GM19099 (cell line): ENCODE data around the gene SF3B2.
A peak's percentile ranks its signal among the peaks of the same experiment; 100 is the strongest.

Experiments
- POLR2A ChIP-seq: IDR thresholded peaks from 3 replicates; pipeline ENCODE4 v1.6.1; 2011; ENCODE audit warnings: low read depth; ENCODE audit not compliant: insufficient read length; ENCODE audit errors: extremely low read depth

SF3B2 gene, protein sequence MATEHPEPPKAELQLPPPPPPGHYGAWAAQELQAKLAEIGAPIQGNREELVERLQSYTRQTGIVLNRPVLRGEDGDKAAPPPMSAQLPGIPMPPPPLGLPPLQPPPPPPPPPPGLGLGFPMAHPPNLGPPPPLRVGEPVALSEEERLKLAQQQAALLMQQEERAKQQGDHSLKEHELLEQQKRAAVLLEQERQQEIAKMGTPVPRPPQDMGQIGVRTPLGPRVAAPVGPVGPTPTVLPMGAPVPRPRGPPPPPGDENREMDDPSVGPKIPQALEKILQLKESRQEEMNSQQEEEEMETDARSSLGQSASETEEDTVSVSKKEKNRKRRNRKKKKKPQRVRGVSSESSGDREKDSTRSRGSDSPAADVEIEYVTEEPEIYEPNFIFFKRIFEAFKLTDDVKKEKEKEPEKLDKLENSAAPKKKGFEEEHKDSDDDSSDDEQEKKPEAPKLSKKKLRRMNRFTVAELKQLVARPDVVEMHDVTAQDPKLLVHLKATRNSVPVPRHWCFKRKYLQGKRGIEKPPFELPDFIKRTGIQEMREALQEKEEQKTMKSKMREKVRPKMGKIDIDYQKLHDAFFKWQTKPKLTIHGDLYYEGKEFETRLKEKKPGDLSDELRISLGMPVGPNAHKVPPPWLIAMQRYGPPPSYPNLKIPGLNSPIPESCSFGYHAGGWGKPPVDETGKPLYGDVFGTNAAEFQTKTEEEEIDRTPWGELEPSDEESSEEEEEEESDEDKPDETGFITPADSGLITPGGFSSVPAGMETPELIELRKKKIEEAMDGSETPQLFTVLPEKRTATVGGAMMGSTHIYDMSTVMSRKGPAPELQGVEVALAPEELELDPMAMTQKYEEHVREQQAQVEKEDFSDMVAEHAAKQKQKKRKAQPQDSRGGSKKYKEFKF

DNA sequence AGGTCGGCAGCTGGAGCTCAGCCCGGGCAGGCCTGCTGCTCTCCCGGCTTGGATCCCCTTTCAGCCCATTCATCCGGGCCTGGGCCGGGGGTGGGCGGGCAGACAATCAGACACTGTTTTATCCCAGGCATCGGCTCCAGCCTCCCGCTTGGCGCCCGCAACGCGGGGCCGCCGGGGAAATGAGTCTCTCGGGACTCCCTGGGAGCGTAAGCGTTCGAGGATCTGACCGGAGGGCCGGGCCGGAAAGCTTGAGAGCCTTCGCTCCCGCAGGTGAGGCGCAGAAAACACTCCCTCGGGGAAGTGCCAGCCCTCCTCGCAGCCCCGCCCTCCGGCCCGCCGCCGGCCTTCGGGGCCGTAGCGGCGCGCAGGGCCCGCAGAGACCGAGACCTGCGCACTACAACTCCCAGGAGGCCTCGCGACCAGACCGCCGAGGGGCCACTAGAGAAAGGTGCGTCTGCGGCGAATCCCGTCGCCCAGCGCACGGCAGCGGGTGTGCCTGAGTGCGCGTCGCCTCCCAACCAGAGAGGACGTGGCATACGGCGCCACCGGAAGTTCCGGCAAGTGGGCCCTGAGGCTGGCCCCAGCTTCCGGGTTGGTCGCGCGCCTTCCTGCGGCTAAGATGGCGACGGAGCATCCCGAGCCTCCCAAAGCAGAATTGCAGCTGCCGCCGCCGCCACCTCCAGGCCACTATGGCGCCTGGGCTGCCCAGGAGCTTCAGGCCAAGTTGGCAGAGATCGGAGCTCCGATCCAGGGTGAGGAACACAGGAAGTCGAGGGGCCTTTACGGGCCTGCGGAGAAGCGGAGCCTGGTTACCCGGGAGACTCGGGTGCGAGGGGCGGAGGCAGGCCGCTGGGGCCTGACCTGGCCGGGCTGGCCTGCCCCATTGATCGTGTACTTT, at the start of gene SF3B2:
Gene SF3B2, plus strand, starts transcription at position 599 of the 898 bp plus-strand sequence. Its CDS starts 21 bp downstream, at position 620.
- peak; percentile 84 for TF ChIP-seq POLR2A

DNA sequence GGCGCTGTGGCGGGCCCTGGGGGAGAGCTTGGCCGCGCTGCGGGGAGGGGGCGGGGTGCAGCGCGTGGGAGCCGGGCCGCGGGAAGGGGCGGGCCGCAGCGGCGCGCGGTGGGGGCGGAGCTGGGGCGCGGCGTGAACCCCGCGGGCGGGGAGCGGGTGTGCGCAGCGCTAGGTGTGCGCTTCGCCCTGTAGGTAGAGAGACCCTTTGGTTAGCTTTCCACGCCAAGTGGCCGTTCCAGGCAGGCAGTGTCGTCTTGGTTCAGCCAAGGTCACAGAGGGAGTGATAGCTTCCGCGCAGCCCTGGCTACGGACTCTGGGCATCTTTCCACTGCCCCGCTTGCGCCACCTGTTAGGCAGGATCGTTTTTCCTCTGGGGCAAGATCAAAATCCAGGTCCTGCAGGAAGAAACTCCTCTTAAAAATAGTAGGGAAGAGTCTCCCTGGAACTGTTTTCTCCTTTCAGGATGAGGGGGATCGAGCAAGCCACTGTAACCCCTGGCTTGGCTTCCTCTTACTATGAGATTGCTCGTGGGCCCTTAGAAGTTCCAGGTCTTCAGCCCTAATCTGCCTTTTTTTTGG, 49.4 kb upstream of the SF3B2 start:
- TF ChIP-seq POLR2A: no peak

- no peak for TF ChIP-seq POLR2A
These were observed 48.9 kb upstream of the SF3B2 start for GRCh38 chr11:66003291-66003690.

- no peak for TF ChIP-seq POLR2A
These were observed 48.0 kb upstream of the SF3B2 start for GRCh38 chr11:66004186-66004585.

- TF ChIP-seq POLR2A: peak; percentile 23
These were observed 45.9 kb upstream of the SF3B2 start for GRCh38 chr11:66006134-66006890.

DNA sequence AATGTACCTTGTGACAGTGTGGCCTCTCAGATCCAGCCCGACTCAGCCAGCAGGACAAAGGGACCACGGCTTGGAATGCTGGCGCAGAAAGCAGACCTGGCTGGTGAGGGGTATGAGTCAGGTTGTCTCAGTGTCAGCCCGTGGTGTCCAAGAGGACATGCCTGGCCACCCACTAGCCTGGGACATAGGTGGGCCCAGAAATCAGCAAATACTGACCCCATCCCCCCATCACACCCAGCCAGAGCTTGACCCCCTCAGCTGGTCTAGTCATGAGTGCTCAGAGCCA, 45.3 kb upstream of the SF3B2 start:
- TF ChIP-seq POLR2A: no peak

DNA sequence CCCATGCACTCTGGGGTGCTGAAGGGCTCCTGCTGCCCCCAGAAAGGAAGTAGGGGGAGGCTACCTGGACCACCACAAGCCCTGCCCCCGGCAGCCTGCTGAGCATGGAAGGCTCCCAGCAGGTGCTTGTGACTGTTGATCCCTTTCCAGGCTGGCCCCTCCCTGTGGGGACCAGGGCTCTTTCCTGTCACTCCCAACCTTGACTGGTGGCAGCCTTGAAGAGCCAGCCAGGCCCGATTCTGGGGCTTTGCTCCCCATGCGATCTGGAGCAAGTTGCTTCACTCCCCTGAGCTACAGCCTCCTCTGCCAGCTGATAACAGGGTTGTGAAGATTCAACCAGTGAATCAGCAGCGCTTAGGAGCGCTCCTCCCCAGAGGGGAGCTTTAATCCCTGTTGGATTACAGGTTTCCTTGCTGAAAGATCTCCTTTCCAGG, 44.9 kb upstream of the SF3B2 start:
- no peak for TF ChIP-seq POLR2A

DNA sequence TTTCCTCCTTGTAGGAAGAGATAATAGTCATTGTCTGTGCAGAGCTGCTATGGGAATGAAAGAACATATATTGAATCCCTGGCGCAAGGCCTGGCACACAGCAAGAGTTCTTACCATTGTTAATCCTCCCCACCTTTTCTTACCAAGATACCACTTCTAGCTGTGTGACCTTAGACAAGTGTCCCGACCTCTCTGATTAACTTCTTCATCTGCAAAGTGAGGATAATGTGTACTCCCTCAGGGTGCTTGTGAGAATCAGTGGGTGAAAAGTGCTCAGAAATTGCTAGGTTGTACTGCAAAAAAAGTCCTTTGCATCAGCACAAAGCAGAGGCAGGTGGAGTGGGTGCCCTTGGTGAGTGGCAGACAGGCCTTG, 44.1 kb upstream of the SF3B2 start:
- TF ChIP-seq POLR2A: no peak

DNA sequence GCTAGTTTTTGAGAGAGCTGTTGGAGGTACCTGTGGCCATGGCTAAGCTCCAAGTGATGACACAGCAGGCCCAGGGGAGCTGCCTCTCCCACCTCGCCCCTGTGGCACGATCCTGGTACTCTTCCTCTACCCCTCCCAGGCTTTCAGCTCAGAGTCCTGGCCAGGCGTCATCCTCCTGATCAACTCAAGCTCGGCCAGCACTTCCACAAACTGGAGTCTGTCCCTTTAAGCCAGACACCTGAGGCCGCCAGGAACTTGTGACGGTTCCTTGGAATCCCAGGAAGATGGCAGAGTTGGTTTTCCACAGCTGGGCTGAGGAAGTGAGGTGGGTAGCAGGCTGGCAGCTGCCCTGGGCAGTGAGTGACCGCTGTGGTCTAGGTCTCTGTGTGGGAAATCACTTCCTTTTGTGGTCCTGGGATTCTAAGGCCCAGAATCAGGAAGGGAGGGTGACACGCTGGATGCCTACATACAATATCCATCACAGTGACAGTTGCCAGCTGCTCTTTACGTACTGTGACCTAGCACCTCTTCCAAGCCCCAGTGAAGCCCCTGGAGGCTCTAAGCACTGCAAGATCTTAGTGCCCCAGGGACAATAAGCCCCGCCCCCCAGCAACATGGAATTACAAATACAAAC, 43.6 kb upstream of the SF3B2 start:
- no peak for TF ChIP-seq POLR2A

- no peak for TF ChIP-seq POLR2A
These were observed 40.9 kb upstream of the SF3B2 start for GRCh38 chr11:66011239-66011784.

DNA sequence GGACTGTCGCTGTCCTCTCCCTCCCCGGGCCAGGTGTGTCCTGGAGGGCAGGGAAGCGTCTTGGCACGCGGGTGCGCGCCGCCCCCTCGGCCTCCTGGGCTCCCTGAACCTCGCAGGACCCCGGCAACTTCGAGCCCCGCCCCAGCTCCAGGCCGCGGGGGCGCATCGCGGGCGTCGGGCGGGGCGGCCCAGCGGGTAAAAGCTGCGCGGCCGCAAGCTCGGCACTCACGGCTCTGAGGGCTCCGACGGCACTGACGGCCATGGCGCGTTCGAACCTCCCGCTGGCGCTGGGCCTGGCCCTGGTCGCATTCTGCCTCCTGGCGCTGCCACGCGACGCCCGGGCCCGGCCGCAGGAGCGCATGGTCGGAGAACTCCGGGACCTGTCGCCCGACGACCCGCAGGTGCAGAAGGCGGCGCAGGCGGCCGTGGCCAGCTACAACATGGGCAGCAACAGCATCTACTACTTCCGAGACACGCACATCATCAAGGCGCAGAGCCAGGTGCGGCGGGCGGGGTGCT, 40.3 kb upstream of the SF3B2 start, which contains the start of gene CST6:
Gene CST6, plus strand, starts transcription at position 224 of the 519 bp plus-strand sequence. Its CDS starts 37 bp downstream, at position 261.
- TF ChIP-seq POLR2A: no peak

DNA sequence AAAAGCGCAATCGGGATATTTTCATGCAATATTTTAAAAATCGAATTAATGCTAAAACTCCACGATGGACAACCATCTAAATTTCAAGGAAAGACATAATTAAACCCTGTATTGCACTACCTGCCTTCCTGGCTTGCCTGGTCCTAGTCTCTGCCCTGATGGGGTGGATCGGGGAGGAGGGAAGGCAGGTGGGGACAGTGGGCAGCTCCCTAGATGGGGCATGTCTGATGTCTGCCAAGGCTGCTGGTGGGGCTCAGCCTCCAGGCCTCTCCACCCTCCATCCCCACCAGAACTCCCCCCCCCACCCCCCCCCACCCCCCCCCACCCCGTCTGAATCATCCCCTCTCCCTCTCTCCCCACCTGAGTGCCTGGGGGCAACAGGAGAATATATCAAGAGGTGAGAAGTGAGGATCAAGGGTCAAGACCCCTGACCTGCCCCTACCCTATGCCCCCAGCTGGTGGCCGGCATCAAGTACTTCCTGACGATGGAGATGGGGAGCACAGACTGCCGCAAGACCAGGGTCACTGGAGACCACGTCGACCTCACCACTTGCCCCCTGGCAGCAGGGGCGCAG, 39.7 kb upstream of the SF3B2 start:
- TF ChIP-seq POLR2A: no peak
